ENCODE measurements around the gene MTRR. TPM values are rescaled to one million over a fixed set of nuclear protein-coding genes. Genes with fewer than 3 reads are reported as not detected.

MTRR gene
- total RNA-seq, 1 experiment from 2014 or later = 57.8 TPM

- Histone ChIP-seq H3K4me1 (ENCODE audit: control insufficient read depth, insufficient read depth, low read length) (no peaks in the 10 kb centered on the region), H3K36me3 (ENCODE audit: control insufficient read depth, insufficient read depth, low read length) (peaks cover 59% of the 10 kb centered on the region), H3K9me3 (ENCODE audit: control insufficient read depth, insufficient read depth, low read depth, low read length) (no peaks in the 10 kb centered on the region), H3K4me3 (ENCODE audit: low read depth in 2 of 2, low read length in 2 of 2) (no peak overlapping the region), H3K27ac (ENCODE audit: low read length) (no peak overlapping the region), H3K27me3 (ENCODE audit: control insufficient read depth, insufficient read depth, low read length) (no peaks in the 10 kb centered on the region)
- POLR2A ChIA-PET = no interaction called here
- in situ Hi-C loops (cut with HindIII; ENCODE audit: low pct_unique_long_range_greater_than_20kb, low sequenced_read_pairs) (no loop called here), intact Hi-C loops (cut with micrococcal nuclease; ENCODE audit: unreplicated experiment) (no loop called here)
- TF ChIP-seq TCF7L2 (IDR thresholded peaks at IDR 0.05; ENCODE audit: low read depth, low read length) (no peak), SIN3A (IDR thresholded peaks at IDR 0.05; ENCODE audit: borderline replicate concordance, insufficient read depth, low read depth, low read length) (no peak), CTCF (IDR thresholded peaks at IDR 0.05) (no peak), POLR2AphosphoS5 (IDR thresholded peaks at IDR 0.05; ENCODE audit: low read depth, low read length) (no peak), REST (IDR thresholded peaks at IDR 0.05; ENCODE audit: insufficient read depth in 1 of 2, low read depth in 2 of 2, low read length in 1 of 2) (no peak)
- CTCF ChIA-PET = no interaction called here
- DNase-seq (ENCODE audit: low read depth, low spot score) (no peak), ATAC-seq (no peak)
- BruUV-seq (replicated peaks) = no TSS peak
Observed at GRCh38 chr5:7894439-7894838, 25.5 kb downstream of the MTRR start.

GRCh38 chr5:7894860-7895259 is 25.9 kb downstream of the MTRR start:
- peaks cover 57% of the 10 kb centered on the region for H3K36me3 ChIP-seq (ENCODE audit: control insufficient read depth, insufficient read depth, low read length)
- no peak for ATAC-seq
- ChIA-PET POLR2A (no interaction called here), CTCF (no interaction called here)
- H3K4me1 ChIP-seq (ENCODE audit: control insufficient read depth, insufficient read depth, low read length) = no peaks in the 10 kb centered on the region
- no TSS peak for BruUV-seq (replicated peaks)
- H3K27ac ChIP-seq (ENCODE audit: low read length) = no peak overlapping the region
- H3K4me3 ChIP-seq (ENCODE audit: low read depth in 2 of 2, low read length in 2 of 2) = no peak overlapping the region
- no peaks in the 10 kb centered on the region for H3K27me3 ChIP-seq (ENCODE audit: control insufficient read depth, insufficient read depth, low read length)
- DNase-seq (ENCODE audit: low read depth, low spot score) = no peak
- no peaks in the 10 kb centered on the region for H3K9me3 ChIP-seq (ENCODE audit: control insufficient read depth, insufficient read depth, low read depth, low read length)
- TF ChIP-seq TCF7L2 (IDR thresholded peaks at IDR 0.05; ENCODE audit: low read depth, low read length) (no peak), POLR2AphosphoS5 (IDR thresholded peaks at IDR 0.05; ENCODE audit: low read depth, low read length) (no peak), SIN3A (IDR thresholded peaks at IDR 0.05; ENCODE audit: borderline replicate concordance, insufficient read depth, low read depth, low read length) (no peak), REST (IDR thresholded peaks at IDR 0.05; ENCODE audit: insufficient read depth in 1 of 2, low read depth in 2 of 2, low read length in 1 of 2) (no peak), CTCF (IDR thresholded peaks at IDR 0.05) (no peak)
- in situ Hi-C loops (cut with HindIII; ENCODE audit: low pct_unique_long_range_greater_than_20kb, low sequenced_read_pairs) = no loop called here
- intact Hi-C loops (cut with micrococcal nuclease; ENCODE audit: unreplicated experiment) = no loop called here
